ENCODE data around the gene FUT7. TPM values are rescaled to one million over a fixed set of nuclear protein-coding genes. Genes with fewer than 3 reads are reported as not detected.
A peak's percentile ranks its signal among the peaks of the same experiment; 100 is the strongest.

FUT7 gene
- total and polyA plus RNA-seq, 2 of the 8 experiments (the other 6 are each of a cell fraction or from before 2014, with no cell fraction given), result not detected

- POLR2A ChIA-PET (ENCODE audit: partially characterized antibody), result interaction anchor here (0.7 to 2.0 kb wide), 11 partner anchors 9 to 172 kb away, joined by 3 to 7 read pairs (median 4); partner anchors contain the start of genes FBXW5, MAN1B1, TUBB4B and UAP1L1
- TF ChIP-seq HDAC6 (IDR thresholded peaks at IDR 0.05; ENCODE audit: low read depth, low read length) (no peak), NANOG (IDR thresholded peaks at IDR 0.05; ENCODE audit: insufficient read depth, low read depth, low read length, poor library complexity, severe bottlenecking) (no peak), BRCA1 (IDR thresholded peaks at IDR 0.05; ENCODE audit: low read depth, low read length) (no peak), BCL11A (IDR thresholded peaks at IDR 0.05; ENCODE audit: low read depth in 2 of 2, low read length in 2 of 2) (no peak), CTCF (IDR thresholded peaks at IDR 0.05; ENCODE audit: control extremely low read depth in 1 of 3, insufficient read depth in 1 of 3, low read depth in 1 of 3, low read length in 3 of 3) (no peak), SIX5 (IDR thresholded peaks at IDR 0.05; ENCODE audit: low read depth, low read length) (no peak), SIRT6 (IDR thresholded peaks at IDR 0.05; ENCODE audit: low read length) (no peak), POU5F1 (IDR thresholded peaks at IDR 0.05; ENCODE audit: low read depth, low read length) (no peak)
These were observed 36.9 kb upstream of the FUT7 start for GRCh38 chr9:137068539-137069507.

More at GRCh38 chr9:137068539-137069507, 36.9 kb upstream of the FUT7 start:
- no peaks in the 10 kb centered on the region for H3K9me3 ChIP-seq (ENCODE audit: insufficient read depth in 2 of 2, low read depth in 1 of 2, low read length in 1 of 2)
- H3K9ac ChIP-seq (replicated peaks in 1 of 4; ENCODE audit: extremely low read depth in 1 of 4, low read depth in 3 of 4, low read length in 3 of 4), result no peak overlapping the region
- FAIRE-seq, result no peak
- peaks cover 23 to 25% of the 10 kb centered on the region in 2 experiments for H4K20me1 ChIP-seq (replicated peaks in 1 of 2; ENCODE audit: control insufficient read depth in 1 of 2, insufficient read depth in 2 of 2, low read length in 2 of 2)
- no peak overlapping the region for H3K18ac ChIP-seq (ENCODE audit: extremely low read depth, low read length)
- H2BK5ac ChIP-seq (ENCODE audit: low read depth, low read length), result no peak overlapping the region
- peak overlapping the region; percentile 12 for H3K56ac ChIP-seq (replicated peaks; ENCODE audit: insufficient read length, low read depth, low read length)
- peaks cover 2% of the 10 kb centered on the region; the same call in 1 of the 2 replicates for H3K79me1 ChIP-seq (ENCODE audit: low read depth, low read length)
- peaks cover 0 to 18% (median 7%) of the 10 kb centered on the region in 4 experiments; a peak in 5 of 7 replicates for H3K27me3 ChIP-seq (replicated peaks in 1 of 4; ENCODE audit: control insufficient read depth in 3 of 4, extremely low read depth in 1 of 4, insufficient read depth in 3 of 4, low read length in 3 of 4)
- no peak overlapping the region for H4K91ac ChIP-seq (replicated peaks; ENCODE audit: insufficient read length, low read length)
- no peak overlapping the region for H2BK15ac ChIP-seq (ENCODE audit: low read length)
- no peak overlapping the region for H2BK12ac ChIP-seq (ENCODE audit: low read depth, low read length)
- DNase-seq (ENCODE audit: low read depth in 1 of 2, low spot score in 2 of 2), result no peak
- H2BK120ac ChIP-seq (replicated peaks; ENCODE audit: low read depth, low read length), result no peak overlapping the region
- no peak overlapping the region for H4K5ac ChIP-seq (ENCODE audit: insufficient read length, low read depth, low read length)
- peaks cover 13% of the 10 kb centered on the region for H3K23me2 ChIP-seq (ENCODE audit: low read depth, low read length)
- peak overlapping the region; percentile 57; the same call in 1 of the 2 replicates for H4K8ac ChIP-seq (ENCODE audit: extremely low read depth, insufficient read depth, low read length)
- no peak overlapping the region for H3K23ac ChIP-seq (ENCODE audit: insufficient read length)
- no peak overlapping the region for H3K4ac ChIP-seq (replicated peaks; ENCODE audit: insufficient read length, low read depth, low read length)
- H3K79me2 ChIP-seq (ENCODE audit: control insufficient read depth in 1 of 2, insufficient read depth in 2 of 2, low read length in 2 of 2), result no peaks in the 10 kb centered on the region
- H3K14ac ChIP-seq (ENCODE audit: insufficient read length), result no peak overlapping the region
- peak overlapping the region; percentile 73 to 85 for H3K4me2 ChIP-seq (ENCODE audit: insufficient read depth in 1 of 2, low read depth in 2 of 2, low read length in 2 of 2)
- H3K4me3 ChIP-seq (ENCODE audit: extremely low read depth in 1 of 4, insufficient read depth in 2 of 4, low read depth in 3 of 4, low read length in 4 of 4), result peak overlapping the region; percentile 46 to 64 (median 48); a peak in 7 of 8 replicates
- no peak overlapping the region for H2AFZ ChIP-seq (ENCODE audit: low read length)
- no peak overlapping the region; the same call in 1 of the 2 replicates for H2AK5ac ChIP-seq (ENCODE audit: low read depth, low read length)
- CTCF ChIA-PET (ENCODE audit: partially characterized antibody), result interaction anchor here (0.5 to 13.5 kb wide), 55 partner anchors 8 to 1574 kb away, joined by 3 to 291 read pairs (median 5); partner anchors contain the start of genes ABCA2, ANAPC2, CYSRT1 and ENTPD2
- no peak overlapping the region for H3K27ac ChIP-seq (ENCODE audit: low read depth, low read length)
- H3K36me3 ChIP-seq (ENCODE audit: control insufficient read depth in 2 of 4, insufficient read depth in 4 of 4, low read length in 3 of 4), result no peaks in the 10 kb centered on the region
- WGBS, 2 experiments (ENCODE audit: extremely low coverage in 1 of 2, insufficient coverage in 1 of 2, insufficient read length in 1 of 2, insufficient replicate concordance in 2 of 2, low coverage in 1 of 2, low lambda C conversion rate in 2 of 2, missing lambda C conversion rate in 1 of 2), result 87% methylated on average over 17 of the region's 17 CpGs; no CpG with 5 or more reads in 1 of the 2 experiments
- peaks cover 0 to 21% (median 18%) of the 10 kb centered on the region in 4 experiments; a peak in 6 of 7 replicates for H3K4me1 ChIP-seq (replicated peaks in 1 of 4; ENCODE audit: control insufficient read depth in 3 of 4, insufficient read depth in 4 of 4, low read length in 3 of 4)
- H2BK20ac ChIP-seq (ENCODE audit: low read length), result no peak overlapping the region
